Stimulated activated CD8-positive, alpha-beta memory T cell treated with anti-CD3 and anti-CD28 coated beads, Interleukin-12 subunit alpha, Interleukin-12 subunit beta, amount 100 ng/mL, for 4 hours (primary cell): Measurements from ENCODE around the gene ZNF791.
"Not testable (repeated sequence)": the region's sequence is repeated elsewhere in the genome, so short reads cannot be mapped to it uniquely, and the experiment has no call there.

Experiments
- DNase-seq: peaks from one replicate; pipeline ENCODE4 v3.0.0-alpha.2; 2020; ENCODE audit warnings: low read depth

Gene ZNF791

GRCh38 chr19:12610540-12611360 is at the start of gene ZNF791, which contains the start of gene ZNF490:
TSS of gene ZNF791 (plus strand) at chr19:12610920. CDS start at chr19:12611080, 160 bp downstream.
TSS of gene ZNF490 (minus strand) at chr19:12610813. CDS start at chr19:12610680, 133 bp downstream.
- peak; percentile 89 for DNase-seq

DNA sequence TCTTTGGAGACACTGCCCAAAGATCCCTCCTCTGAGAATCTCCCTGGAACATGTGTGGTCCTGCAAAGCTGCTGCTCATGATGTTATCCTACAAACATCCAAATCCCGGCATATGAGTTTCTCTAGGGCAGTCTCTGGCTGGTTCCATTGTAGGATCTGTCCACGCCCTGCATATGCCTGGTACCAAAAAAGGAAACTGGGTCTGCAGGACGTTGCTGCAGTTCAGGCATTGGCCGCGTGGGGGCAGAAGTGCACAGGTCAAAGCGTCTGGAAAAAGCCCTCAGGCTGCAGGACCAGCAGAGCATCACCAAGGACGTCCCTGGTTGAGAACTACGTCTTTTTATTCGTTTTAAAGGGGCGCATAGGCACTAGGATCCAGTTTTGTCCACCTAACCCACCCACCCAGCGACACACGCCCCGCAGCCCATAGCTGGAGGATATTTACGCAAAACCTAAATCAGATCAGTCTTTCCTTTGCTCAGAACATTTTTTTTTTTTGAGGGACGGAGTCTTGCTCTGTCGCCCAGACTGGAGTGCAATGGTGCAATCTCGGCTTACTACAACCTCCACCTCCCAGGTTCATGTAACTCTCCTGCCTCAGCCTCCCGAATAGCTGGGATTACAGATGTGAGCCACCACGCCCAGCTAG is 46.6 kb upstream of the ZNF791 start:
- peak; percentile 73 for DNase-seq

GRCh38 chr19:12566380-12566779 is 44.3 kb upstream of the ZNF791 start:
- DNase-seq, result not testable (repeated sequence)

GRCh38 chr19:12567951-12568350 is 42.8 kb upstream of the ZNF791 start:
- DNase-seq, result no peak

- no peak for DNase-seq
Observed at GRCh38 chr19:12574036-12574435, 36.7 kb upstream of the ZNF791 start.

DNA sequence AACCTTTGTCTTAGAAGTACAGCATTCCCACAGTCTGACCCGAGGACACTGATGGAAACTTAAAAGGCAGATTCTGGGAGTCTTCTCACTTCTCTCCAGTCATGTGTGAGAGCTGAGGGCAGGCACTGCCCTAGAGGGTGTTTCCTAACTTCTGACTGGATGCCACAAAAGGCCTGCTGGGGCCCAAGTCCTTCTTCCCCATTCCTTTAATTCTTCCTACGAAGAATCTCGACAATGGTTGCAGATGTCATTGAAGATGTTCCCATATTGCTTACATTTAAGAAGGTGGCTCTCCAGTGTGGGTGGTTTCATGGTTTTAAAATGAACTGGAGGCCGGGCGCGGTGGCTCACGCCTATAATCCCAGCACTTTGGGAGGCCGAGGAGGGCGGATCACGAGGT is 32.1 kb upstream of the ZNF791 start:
- DNase-seq, result no peak

DNA sequence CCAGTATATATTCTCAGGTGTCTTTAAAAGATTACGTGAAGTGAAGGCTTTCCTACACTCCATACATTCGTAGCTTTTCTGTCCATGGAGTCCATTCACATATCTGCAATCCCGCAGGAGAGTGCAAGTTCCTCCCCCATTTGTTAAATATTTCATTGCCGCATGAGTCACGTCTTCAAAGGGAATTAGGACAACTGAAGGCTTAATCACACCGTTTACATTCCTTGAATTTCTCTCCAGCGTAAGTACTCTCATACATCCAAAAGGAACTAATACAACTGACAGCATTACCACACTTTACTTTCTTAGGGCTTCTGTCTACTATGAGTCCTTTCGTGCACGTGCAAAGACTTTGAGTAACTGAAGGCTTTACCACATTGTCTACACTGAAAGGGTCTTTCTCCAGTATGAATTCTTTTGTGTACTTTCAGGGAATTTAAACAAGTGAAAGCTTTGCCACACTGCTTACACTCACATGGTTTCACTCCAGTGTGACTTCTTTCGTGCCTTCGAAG is 30.5 kb upstream of the ZNF791 start:
- no peak for DNase-seq

DNA sequence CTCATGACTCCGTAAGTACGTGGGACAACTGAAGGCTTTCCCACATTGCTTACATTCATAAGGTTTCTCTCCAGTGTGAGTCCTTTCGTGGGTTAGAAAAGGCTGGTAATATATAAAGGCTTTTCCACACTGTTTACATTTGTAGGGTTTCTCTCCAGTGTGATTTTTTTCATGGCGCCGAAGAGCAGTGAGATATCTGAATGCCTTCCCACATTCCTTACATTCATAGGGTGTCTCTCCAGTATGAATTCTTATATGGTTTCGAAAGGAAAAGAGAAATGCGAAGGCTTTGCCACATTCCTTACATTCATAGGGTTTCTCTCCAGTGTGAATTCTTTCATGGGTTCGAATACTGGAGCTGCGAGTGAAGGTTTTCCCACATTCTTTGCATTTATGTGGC is 29.6 kb upstream of the ZNF791 start:
- DNase-seq, result no peak

GRCh38 chr19:12596485-12596884 is 14.2 kb upstream of the ZNF791 start:
- no peak for DNase-seq

DNA sequence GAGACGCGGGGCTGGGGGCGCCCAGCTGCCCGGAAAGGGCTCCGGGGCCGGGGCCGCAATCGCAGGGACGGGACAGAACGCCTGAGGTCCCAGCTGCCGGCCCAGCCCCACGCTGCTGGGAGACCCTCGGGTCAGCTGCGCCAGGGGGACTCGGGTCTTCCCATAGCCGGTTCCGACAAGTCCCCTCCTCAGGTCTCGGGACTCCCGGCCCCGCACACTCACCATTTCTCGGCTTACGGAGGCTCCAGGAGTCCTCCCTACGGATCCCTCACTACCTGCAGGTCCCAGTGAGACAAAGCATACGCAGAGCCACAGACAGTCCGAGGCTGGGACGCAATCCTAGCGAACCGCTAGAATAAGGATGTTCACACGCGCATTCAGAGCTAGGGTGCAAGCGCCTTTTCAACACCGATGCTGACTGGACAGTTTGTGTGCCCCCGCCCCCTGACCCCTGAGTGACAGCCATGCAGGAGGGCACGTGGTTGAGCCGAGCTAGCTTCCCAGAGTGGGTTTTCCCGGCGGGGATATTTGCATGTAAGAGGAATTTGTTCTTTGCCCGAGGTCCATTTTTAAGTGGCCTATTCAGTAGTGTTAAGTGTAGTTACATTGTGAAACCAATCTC is 13.7 kb upstream of the ZNF791 start:
- no peak for DNase-seq

DNA sequence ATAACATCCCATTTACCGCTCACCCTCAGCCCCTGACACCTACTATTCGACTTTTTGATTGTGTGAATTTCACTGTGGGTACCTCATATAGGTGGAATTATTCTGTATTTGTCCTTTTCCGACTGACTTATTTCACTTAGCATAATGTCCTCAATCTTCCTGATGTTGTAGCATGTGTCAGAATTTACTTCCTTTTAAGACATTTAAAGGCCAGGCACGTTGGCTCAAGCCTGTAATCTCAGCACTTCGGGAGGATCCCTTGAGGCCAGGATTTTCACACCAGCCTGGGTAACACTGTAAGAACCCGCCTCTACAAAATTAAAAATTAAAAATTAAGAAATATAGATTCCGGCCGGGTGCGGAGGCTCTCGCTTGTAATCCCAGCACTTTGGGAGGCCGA is 13.1 kb upstream of the ZNF791 start:
- DNase-seq, result no peak

GRCh38 chr19:12603714-12604113 is 7.0 kb upstream of the ZNF791 start:
- no peak for DNase-seq

- no peak for DNase-seq
Observed at GRCh38 chr19:12606796-12607195, 3.9 kb upstream of the ZNF791 start.

- DNase-seq, result no peak
Observed at GRCh38 chr19:12607631-12608030, 3.1 kb upstream of the ZNF791 start.

DNA sequence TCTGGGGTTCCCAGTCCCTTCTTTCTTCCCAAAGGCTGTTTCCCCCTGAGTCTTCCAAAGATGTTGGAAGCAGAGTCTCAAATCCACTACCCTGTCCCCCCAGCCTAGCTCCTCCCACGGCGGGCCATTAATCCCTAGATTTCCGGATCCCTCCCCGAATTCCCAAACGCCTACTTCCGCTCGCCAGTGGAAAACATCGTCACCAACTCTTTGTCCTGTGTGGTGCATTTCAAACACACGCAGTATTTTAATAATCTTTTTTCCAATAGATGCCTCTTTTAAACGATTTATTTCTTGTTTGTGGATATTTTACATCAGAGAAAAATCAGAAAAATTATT is 610 bp downstream of the ZNF791 start:
- no peak for DNase-seq

DNA sequence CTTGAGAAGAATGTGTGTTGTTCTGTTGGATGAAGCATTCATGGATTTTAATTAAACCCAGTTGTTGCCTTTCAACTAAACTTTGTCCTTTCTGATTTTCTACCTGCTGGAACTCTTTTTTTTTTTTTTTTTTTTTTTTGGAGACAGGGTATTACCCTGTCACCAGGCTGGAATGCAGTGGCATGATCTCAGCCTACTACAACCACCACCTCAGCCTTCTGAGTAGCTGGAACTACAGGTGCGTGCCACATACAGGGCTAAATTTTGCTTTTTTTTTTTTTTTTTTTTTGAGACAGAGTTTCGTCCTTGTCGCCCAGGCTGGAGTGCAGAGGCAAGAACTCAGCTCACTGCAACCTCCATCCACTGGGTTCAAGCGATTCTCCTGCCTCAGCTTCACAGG is 6.9 kb downstream of the ZNF791 start:
- DNase-seq, result no peak

DNA sequence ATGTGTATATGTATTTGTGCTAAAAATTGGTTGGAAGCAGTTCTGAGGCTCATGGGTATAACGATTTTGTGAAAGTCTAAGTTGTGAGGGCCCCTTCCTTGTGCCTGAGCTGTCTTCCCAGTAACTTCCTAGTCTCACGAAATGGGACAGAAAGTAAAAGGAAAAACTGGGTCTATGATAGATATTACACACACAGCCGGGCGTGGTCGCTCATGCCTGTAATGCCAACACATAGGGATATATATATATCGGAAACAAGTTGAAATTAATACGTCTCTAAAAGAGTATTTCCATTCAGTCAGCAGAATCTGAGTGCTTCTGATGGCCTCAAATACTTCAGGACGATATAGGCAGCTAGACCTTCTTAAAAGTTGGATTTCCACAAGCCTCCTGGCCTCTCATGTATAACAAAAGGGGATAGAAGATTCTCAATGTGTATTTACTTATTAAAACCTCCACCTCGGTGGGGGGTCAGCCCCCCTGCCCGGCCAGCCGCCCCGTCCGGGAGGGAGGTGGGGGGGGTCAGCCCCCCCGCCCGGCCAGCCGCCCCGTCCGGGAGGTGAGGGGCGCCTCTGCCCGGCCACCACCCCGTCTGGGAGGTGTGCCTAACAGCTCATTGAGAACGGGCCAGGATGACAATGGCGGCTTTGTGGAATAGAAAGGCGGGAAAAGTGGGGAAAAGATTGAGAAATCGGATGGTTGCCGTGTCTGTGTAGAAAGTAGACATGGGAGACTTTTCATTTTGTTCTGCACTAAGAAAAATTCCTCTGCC is 10.7 kb downstream of the ZNF791 start:
- DNase-seq, result not testable (repeated sequence)

- no peak for DNase-seq
Observed at GRCh38 chr19:12623361-12624031, 12.8 kb downstream of the ZNF791 start.

GRCh38 chr19:12626958-12627357 is 16.2 kb downstream of the ZNF791 start:
- no peak for DNase-seq

GRCh38 chr19:12628040-12629022 is 17.6 kb downstream of the ZNF791 start:
- no peak for DNase-seq
